AG08396 (cell line): Measurements from ENCODE around the gene PPP1R37.

Experiments used
- DNase-seq: peaks from one replicate; pipeline ENCODE4 v3.0.0; 2012; ENCODE audit warnings: low spot score, mixed read lengths

PPP1R37 gene

DNA sequence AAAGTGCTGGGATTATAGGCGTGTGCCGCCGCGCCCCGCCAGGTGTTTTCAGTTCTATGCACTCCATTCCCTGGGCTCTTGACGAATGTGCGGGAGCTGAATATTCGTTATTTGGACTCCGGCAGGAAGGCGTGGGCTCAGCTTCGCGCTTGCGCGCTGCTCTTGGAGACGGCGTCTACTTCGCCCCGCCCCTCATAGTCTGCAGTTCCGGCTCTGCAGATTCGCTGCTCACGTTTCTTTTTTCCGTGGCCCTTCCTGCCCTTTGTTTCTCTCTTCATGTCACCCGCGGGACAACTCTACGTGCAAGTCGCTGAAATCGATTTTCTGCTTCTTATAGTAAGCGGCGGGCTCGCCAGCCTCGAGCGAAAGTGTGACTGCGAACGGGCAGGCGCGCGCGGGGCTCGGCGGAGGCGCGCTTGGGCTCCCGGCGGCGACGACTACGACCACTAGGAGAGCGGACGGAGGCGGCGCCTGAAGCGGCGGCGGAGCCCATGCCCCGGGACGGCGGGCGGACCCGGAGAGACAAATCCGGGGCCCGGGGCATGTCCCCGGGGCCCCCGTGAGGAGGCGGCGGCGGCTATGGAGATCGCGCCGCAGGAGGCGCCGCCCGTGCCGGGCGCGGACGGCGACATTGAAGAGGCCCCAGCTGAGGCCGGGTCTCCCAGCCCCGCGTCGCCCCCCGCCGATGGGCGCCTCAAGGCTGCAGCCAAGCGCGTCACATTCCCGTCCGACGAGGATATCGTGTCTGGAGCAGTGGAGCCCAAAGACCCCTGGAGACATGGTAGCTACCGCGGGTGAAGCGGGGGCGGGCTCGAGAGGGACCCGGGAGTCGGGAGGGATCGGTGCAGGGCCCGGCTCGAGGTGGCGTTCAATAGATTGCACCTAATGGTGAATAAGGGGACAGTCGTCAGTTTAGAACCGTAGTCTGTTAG lies at the start of gene PPP1R37:
Gene PPP1R37 (plus strand): TSS at position 433 of the 932 bp plus-strand sequence. CDS start 147 bp downstream, at position 580.
- DNase-seq: peak; percentile 98

GRCh38 chr19:45045671-45046353 lies 47.2 kb upstream of the PPP1R37 start:
- no peak for DNase-seq

- DNase-seq: no peak
These were observed 46.6 kb upstream of the PPP1R37 start for GRCh38 chr19:45046355-45046754.

DNA sequence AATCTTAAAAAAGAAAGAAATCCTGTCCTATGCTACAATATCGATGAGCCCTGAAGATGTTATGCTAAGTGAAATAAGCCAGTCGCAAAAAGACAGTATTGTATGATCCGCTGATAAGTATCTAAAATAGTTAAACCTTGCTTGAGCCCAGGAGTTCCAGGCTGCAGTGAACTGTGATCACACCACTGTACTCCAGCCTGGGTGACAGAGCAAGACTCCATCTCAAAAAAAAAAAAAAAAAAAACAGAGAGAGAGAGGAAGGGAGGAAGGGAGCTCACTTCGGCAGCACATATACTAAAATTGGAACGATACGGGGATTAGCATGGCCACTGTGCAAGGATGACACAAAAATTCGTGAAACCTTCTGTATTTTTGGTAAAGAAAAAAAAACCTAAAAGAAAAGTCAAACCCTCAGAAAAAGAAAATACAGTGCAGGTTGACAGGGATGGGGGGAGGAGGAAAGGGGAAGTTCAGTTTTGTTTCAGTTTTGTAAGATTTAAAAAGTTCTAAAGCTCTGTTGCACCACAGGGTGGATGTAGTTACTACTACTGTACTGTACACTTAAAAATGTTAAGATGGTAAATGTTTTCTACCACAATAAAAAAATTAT lies 45.7 kb upstream of the PPP1R37 start:
- no peak for DNase-seq

DNA sequence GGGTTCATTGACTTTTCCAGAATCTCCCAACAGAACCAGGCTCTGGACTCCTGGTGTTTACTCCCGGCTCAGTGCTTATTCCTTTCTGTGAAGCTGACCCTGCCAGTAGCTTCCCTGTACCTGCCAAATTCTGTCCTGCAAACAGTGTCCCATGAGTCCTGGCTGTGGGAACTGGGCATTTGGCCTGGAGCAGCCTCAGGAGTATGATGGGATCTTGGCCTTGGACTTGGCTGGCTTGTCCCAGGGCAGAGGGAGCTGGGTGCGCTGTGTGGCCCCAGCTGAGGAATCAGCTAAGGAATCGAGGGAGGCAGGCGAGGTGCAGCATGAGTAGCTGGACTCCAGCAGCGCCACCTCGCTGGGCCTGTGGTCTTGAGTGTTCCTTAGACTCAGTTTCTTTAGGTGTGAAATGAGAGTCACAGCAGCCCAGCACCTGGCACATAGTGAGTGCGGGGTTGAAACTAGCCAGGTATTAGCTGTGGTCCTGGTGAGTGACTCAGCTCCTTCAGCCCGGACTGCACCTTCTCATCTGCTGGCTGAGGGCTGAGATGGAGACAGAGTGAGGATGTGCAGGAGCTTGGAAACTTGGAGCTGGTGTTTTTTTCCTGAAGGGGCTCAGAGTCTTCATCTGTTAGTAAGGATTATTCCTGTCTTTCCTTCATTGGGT lies 43.8 kb upstream of the PPP1R37 start:
- no peak for DNase-seq

- no peak for DNase-seq
These were observed 42.9 kb upstream of the PPP1R37 start for GRCh38 chr19:45050036-45050435.

DNA sequence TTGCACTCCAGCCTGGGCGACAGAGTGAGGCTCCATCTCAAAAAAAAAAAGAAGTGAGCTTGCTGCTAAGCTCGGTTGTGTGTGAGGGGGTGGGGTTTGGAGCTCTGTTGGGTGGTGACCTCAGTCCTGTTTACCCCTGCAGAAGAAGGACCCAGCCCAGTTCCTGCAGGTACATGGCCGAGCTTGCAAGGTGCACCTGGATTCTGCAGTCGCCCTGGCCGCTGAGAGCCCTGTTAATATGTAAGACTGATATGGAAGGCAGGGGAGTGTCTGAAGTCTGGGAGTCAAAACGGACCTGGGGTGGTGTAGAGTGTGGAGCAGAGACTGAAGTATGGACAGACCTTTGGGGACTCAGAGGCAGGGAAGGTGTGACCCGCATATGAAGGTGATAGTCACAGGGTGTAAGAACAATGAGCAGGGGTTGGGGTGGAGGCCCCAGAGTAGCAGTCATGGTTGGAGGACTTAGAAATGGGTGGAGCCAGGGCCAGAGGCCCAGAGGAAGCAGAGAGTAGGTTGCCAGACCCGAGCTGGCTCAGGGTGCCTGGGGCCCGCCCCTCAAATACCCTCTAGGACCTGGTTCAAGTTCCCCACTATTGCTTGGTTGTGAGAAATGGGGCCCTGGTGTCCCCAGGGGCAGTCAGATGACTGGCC lies 40.9 kb upstream of the PPP1R37 start:
- DNase-seq: no peak

DNA sequence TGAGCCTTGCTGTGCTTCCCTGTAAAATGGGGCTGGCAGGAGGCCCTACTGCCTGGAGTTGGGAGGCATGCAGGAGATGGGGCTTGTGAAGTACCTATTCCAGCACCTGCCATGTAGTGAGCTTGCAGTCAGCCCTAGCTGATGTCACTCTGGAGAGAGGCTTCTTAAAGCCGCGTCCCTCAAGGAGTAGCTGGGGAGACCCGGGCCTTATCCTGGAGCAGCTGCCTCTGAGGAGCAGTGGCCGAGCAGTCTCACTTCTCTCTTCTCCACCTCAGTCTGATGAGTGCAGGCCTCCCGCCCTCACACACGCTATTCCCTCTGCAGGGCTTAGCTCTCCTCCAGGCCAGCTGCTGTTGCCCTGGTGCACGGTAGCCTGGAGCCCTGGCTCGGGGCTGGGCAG lies 36.1 kb upstream of the PPP1R37 start:
- DNase-seq: no peak

- no peak for DNase-seq
These were observed 35.5 kb upstream of the PPP1R37 start for GRCh38 chr19:45057444-45057843.

- no peak for DNase-seq
These were observed 34.3 kb upstream of the PPP1R37 start for GRCh38 chr19:45058622-45059159.

DNA sequence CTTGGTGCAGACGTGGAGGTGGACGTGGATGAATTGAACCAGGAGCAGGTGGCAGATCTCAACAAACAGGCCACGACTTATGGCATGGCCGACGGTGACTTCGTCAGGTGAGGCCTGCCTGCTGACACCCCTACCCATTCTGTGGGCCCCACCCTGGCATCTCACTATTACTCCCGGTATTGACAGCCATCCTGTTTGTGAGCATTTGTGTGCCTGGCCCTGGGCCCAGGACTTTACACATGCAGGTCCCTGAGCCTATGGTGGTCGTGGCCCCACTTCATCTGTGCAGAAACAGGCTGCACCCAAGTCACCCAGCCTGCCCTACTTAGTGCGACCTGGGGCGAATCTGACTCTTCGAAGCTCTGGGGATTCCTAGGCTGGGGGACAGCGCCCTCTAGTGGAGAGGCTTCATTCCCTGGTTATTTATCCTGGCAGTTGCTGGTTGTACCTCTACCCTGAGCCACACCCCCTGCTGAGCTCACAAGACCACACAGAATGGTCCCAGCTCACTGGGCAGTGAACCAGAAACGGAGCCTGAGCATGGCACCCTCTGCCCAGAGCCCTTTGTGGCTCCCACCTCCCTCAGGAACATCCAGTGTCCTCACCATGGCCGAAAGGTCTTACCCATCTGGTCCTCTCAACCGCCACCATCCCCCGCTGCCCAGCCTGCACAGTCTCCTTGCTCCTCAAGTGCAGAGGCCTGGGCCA lies 33.6 kb upstream of the PPP1R37 start:
- DNase-seq: peak; percentile 85

DNA sequence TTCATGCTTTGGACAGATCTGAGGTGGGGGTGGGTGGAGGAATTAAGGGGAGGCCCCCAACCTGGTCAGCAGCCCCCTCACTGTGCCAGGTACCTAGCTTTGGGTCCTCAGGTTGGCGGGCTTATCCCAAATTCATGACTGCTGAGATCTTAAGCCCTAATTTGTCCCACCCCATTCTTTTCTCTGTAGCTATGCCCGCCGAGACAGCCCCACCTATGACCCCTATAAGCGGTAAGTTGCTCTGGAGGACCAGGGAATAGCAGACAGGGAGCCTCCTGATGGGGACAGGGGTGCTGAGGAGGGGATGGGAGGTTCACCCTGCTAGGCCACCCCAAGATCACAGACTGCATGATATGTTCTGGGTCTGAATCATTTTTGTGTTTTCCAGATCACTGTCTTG lies 31.0 kb upstream of the PPP1R37 start:
- no peak for DNase-seq

DNA sequence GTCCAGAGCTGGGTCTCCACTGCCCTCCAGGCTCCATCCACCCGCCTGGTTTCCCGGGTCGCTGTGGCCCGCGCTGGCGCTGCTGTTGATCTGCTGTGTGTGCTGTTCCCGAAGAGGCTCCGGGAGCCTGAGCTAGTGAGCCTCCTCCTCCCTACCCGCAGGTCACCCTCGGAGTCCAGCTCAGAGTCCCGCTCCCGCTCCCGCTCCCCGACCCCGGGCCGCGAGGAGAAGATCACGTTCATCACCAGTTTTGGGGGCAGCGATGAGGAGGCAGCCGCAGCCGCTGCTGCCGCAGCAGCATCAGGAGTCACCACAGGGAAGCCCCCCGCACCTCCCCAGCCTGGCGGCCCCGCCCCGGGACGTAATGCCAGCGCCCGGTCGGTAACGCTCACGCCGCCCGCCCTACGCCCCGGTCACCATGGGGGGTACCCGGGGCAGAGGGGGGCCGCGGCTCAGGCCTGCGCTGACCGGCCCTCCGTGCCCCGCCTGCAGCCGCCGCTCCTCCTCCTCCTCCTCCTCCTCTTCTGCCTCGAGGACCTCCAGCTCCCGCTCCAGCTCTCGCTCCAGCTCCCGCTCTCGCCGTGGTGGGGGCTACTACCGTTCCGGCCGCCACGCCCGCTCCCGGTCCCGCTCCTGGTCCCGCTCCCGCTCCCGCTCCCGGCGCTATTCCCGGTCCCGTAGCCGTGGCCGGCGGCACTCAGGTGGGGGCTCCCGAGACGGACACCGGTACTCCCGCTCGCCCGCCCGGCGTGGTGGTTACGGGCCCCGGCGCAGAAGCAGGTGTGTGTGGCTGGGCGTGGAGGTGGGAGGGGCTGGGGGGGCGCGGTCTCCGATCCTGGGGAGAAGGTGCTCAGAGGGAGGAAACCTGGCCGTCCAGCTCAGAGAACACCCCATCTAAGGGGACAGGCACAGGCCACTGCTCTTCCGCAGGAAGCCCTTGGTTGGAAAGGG lies 28.9 kb upstream of the PPP1R37 start:
- no peak for DNase-seq

DNA sequence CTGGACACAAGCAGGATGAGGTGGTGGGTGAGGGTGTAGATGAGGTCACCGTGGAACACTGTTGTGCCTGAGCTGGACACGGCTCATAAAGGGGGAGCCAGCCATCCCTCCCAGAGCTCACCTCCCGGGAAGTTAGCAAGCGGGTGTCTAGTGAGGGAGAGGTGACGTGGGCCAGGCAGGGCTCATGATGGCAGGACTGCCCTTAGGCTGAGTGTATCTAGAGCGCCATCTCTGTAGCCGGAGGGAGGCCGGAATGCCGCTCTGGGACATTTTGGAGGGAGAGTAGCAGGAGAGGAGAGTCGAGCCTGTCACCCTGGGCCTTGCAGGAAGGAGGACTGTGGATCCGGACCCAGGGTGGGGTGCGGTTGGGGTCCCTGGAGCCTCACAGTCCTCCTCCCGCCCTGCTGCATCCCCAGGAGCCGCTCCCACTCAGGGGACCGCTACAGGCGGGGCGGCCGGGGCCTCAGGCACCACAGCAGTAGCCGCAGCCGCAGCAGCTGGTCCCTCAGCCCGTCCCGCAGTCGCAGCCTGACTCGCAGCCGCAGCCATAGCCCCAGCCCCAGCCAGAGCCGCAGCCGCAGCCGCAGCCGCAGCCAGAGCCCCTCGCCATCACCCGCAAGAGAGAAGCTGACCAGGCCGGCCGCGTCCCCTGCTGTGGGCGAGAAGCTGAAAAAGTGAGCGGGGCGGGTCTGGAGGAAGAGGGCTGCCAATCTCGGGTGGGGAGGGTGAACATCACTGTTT lies 25.9 kb upstream of the PPP1R37 start:
- no peak for DNase-seq

GRCh38 chr19:45068041-45068440 lies 24.9 kb upstream of the PPP1R37 start:
- DNase-seq: no peak

DNA sequence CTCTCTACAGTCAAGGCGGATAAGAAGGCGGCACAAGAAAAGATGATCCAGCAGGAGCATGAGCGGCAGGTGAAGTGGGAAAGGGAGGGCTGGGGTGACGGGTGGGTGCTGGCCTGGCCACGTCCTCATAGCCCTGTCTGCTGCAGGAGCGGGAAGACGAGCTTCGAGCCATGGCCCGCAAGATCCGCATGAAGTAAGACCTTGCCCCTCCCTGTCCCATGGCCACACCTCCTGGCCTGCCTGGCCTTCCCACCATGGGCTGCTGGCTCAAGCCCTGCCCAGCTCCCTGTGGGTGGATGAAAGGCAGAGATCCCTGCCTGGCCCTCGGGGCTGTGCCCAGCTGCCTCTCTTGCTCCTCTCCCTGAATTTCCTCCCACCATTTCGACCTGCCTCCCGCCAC lies 23.9 kb upstream of the PPP1R37 start:
- peak; percentile 66 for DNase-seq

- DNase-seq: no peak
These were observed 22.8 kb upstream of the PPP1R37 start for GRCh38 chr19:45070214-45070613.

- DNase-seq: no peak
These were observed 22.0 kb upstream of the PPP1R37 start for GRCh38 chr19:45070861-45071544.
